Heart right ventricle (tissue), 16 donors: ENCODE data around the gene CISD3. TPM values are rescaled to one million over a fixed set of nuclear protein-coding genes. Genes with fewer than 3 reads are reported as not detected.
A peak's percentile ranks its signal among the peaks of the same experiment; 100 is the strongest.

ENCODE experiments used
- ATAC-seq, 8 donors: fragments of 200-7000 bp; cut with Tn5 transposase; one replicate each; pipeline ENCODE4 v1.9.1; 2020; ENCODE audit warnings: mild to moderate bottlenecking in 8 of 8, moderate library complexity in 8 of 8, moderate number of reproducible peaks in 1 of 8
- DNase-seq, 2 donors: peaks; one replicate each; pipeline ENCODE4 v3.0.0-alpha.2; 2020
- H3K27ac ChIP-seq, 10 donors: fragments of 200-600 bp; sonication (generic) in 2 of 10; one replicate each; pipeline versions ENCODE4 v1.5.0 to v1.8.0; 2020 to 2022; ENCODE audit warnings: mild to moderate bottlenecking in 3 of 10
- H3K27me3 ChIP-seq, 7 donors: fragments of 200-600 bp; one replicate each; pipeline ENCODE4 v1.8.0; 2021 to 2022; ENCODE audit warnings: mild to moderate bottlenecking in 2 of 7
- H3K36me3 ChIP-seq, 9 donors: fragments of 200-600 bp; sonication (generic) in 1 of 9; one replicate each; pipeline versions ENCODE4 v1.5.0 to v1.8.0; 2020 to 2022; ENCODE audit warnings: mild to moderate bottlenecking in 2 of 9
- H3K4me1 ChIP-seq, 9 donors: fragments of 200-600 bp; sonication (generic) in 1 of 9; one replicate each; pipeline versions ENCODE4 v1.5.0 to v1.8.0; 2020 to 2022; ENCODE audit warnings: mild to moderate bottlenecking in 4 of 9
- H3K4me3 ChIP-seq, 10 donors: fragments of 200-600 bp; sonication (generic) in 2 of 10; one replicate each; pipeline versions ENCODE4 v1.5.0 to v1.8.0; 2020 to 2022; ENCODE audit warnings: mild to moderate bottlenecking in 7 of 10, moderate library complexity in 2 of 10
- H3K9me3 ChIP-seq, 11 donors: fragments of 200-600 bp in 10 of 11; sonication (generic) in 2 of 11; one replicate each; pipeline versions ENCODE4 v1.5.0 to v1.8.0; 2013 to 2022; ENCODE audit warnings: mild to moderate bottlenecking in 2 of 11, control low read depth in 1 of 11, moderate library complexity in 1 of 11
- CTCF ChIP-seq, 9 donors: fragments of 200-600 bp; sonication (generic) in 2 of 9; IDR thresholded peaks; one replicate each; pipeline versions ENCODE4 v1.5.0 to v1.8.0; 2021 to 2022; ENCODE audit warnings: antibody characterized with exemption in 9 of 9, mild to moderate bottlenecking in 5 of 9, moderate library complexity in 1 of 9
- WGBS, 2 donors: extraction: QIAGEN DNeasy Blood & Tissue Kit; methylation state at CpG; one replicate each; pipeline ENCODE4 v1.1.7; 2013; ENCODE audit warnings: inconsistent platforms in 1 of 2; 5-methylcytosine and 5-hydroxymethylcytosine counted together
- intact Hi-C, 10 donors: fragments of 100-400 bp; cut with DNase I; formaldehyde crosslinking; loops; one replicate each; pipeline versions ENCODE4 v1.11.1 to v1.14.2; 2022
- polyA plus RNA-seq, 2 donors: library from polyadenylated mRNA; stranded (reverse); fragments of 200-250 nt; gene quantifications; one replicate each; pipeline ENCODE4 v1.2.3, GENCODE V29; 2013
- total RNA-seq, 10 donors: library from RNA; stranded (reverse); fragmentation: NEBNext Ultra II Directional in 3 of 10; extraction: Animal tissue kit (Norgen Biotek cat#: 25700) in 3 of 10; gene quantifications; one replicate each; pipeline versions ENCODE4 v1.2.1 to v1.2.4, GENCODE V29; 2021 to 2023
- donor health status: Arrhythmogenic right ventricular cardiomyopathy.
- donor health status: ischemic (EF 13 %, LVEDD 7.1; RV severe dilation, severe dysfunction).
- donor health status: healthy with polysubstance abuse.
- donor health status: DM: no; HTN: yes; CAD: no.
- donor health status: DM: no; HTN: no; CAD: no.
- donor health status: ischemic (EF 25% LVEDD 6.9; RV normal size, moderate dysfunction).
- donor health status: ischemic (EF 25% LVEDD 5.7; RV mildly dilated, moderate dysfunction).
- donor health status: healthy.
- donor health status: DM: yes; HTN: yes; CAD: no.
- donor health status: Ischemic cardiomyopathy.
- donor health status: ischemic (EF 35%, LVEDD 5.7; RV mildly dilated, moderate dysfunction).
- donor health status: nonischemic (EF 11% LVEDD 7.7; RV severe dilation, severe dysfunction).
- donor health status: DM: yes; HTN: yes; CAD: no.
- donor health status: PGD.
- donor health status: ischemic (EF 29% LVEDD 5.4; RV normal size, mild dysfunction).
- donor health status: nonischemic (EF 23%, LVEDD 6.1; RV moderate dilation, normal function).

Gene CISD3
- total and polyA plus RNA-seq, 12 donors: 50.5 to 84.1 (median 69.4) TPM

GRCh38 chr17:38738686-38739085 lies 8.5 kb downstream of the CISD3 start:
- TF ChIP-seq CTCF (IDR thresholded peaks at IDR 0.05): no peak
- intact Hi-C loops: loop anchor here in 3 of 10 donors (5.0 to 10.0 kb wide), 3 partner anchors 56 to 184 kb away; no protein-coding TSS in a partner anchor
- H3K27me3 ChIP-seq: no peaks in the 10 kb centered on the region
- H3K27ac ChIP-seq: no peak overlapping the region
- peaks cover 0 to 60% (median 21%) of the 10 kb centered on the region in 9 donors for H3K36me3 ChIP-seq
- H3K9me3 ChIP-seq: no peaks in the 10 kb centered on the region
- H3K4me1 ChIP-seq: peaks cover 23 to 60% (median 46%) of the 10 kb centered on the region in 9 donors
- ATAC-seq (no peak), DNase-seq (no peak)
- no peak overlapping the region for H3K4me3 ChIP-seq
- 94% methylated on average over 16 of the region's 16 CpGs for WGBS, 2 donors

- H3K27me3 ChIP-seq: no peaks in the 10 kb centered on the region
- peaks cover 0 to 55% (median 21%) of the 10 kb centered on the region in 9 donors for H3K36me3 ChIP-seq
- DNase-seq (no peak), ATAC-seq (no peak)
- intact Hi-C loops: loop anchor here in 3 of 10 donors (5.0 to 10.0 kb wide), 3 partner anchors 57 to 185 kb away; no protein-coding TSS in a partner anchor
- H3K9me3 ChIP-seq: no peaks in the 10 kb centered on the region
- no peak overlapping the region for H3K27ac ChIP-seq
- TF ChIP-seq CTCF (IDR thresholded peaks at IDR 0.05): no peak
- WGBS, 2 donors: 88 to 90% methylated on average over 14 of the region's 14 CpGs
- peaks cover 21 to 60% (median 47%) of the 10 kb centered on the region in 9 donors for H3K4me1 ChIP-seq
- no peak overlapping the region for H3K4me3 ChIP-seq
Measured at GRCh38 chr17:38739305-38739704, 9.2 kb downstream of the CISD3 start.

- DNase-seq: no peak
- no peak for ATAC-seq
- Histone ChIP-seq H3K9me3 (no peaks in the 10 kb centered on the region), H3K4me3 (no peak overlapping the region), H3K36me3 (peaks cover 0 to 51% (median 21%) of the 10 kb centered on the region in 9 donors), H3K27ac (no peak overlapping the region), H3K27me3 (no peaks in the 10 kb centered on the region), H3K4me1 (peaks cover 18 to 60% (median 48%) of the 10 kb centered on the region in 9 donors)
- intact Hi-C loops: loop anchor here in 1 of 10 donors (5.0 kb wide), 1 partner anchor 33 kb away; the partner anchor contains the start of gene MLLT6
- TF ChIP-seq CTCF (IDR thresholded peaks at IDR 0.05): no peak
- 90 to 92% methylated on average over 19 of the region's 19 CpGs for WGBS, 2 donors
Measured at GRCh38 chr17:38740044-38740443, 9.9 kb downstream of the CISD3 start.

GRCh38 chr17:38740806-38741205 lies 10.7 kb downstream of the CISD3 start:
- H3K4me1 ChIP-seq: peaks cover 12 to 60% (median 49%) of the 10 kb centered on the region in 9 donors
- peaks cover 0 to 44% (median 17%) of the 10 kb centered on the region in 9 donors for H3K36me3 ChIP-seq
- peak overlapping the region in 7 of 10 donors; percentile 3 to 88 (median 76) for H3K27ac ChIP-seq
- H3K27me3 ChIP-seq: peaks cover 0 to 2% (median 0%) of the 10 kb centered on the region in 7 donors
- H3K9me3 ChIP-seq: no peaks in the 10 kb centered on the region
- WGBS, 2 donors: 67 to 74% methylated on average over 4 of the region's 4 CpGs
- no peak overlapping the region for H3K4me3 ChIP-seq
- DNase-seq (no peak), ATAC-seq (no peak)
- intact Hi-C loops: loop anchor here in 1 of 10 donors (5.0 kb wide), 1 partner anchor 34 kb away; the partner anchor contains the start of gene MLLT6
- no peak for TF ChIP-seq CTCF (IDR thresholded peaks at IDR 0.05)
